ENCODE data around the gene PLCG1. TPM values are rescaled to one million over a fixed set of nuclear protein-coding genes. Genes with fewer than 3 reads are reported as not detected.

PLCG1 gene
- total and polyA plus RNA-seq, 10 donors = 28.0 to 144 (median 117) TPM

DNA sequence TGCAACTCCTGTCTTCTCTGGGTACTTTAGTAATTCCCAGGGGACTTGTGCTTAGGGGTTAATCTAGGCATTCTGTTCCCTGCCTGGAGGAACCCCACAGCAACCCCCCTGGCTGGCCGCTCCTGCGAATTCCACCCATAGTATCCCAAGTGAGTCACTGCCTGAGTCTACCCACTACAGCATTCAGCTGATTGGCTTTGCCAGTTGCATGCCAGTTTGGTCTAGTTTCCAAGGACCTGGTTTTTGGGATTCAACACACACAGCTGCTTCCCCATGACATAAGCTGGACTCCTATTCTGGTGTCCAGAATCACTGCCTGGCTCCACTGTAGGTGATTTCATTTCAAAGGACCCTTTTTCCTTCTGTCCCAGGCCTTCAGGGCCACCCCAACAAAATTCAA is 40.3 kb downstream of the PLCG1 start:
- Histone ChIP-seq H3K27me3 (replicated peaks in 1 of 7) (no peaks in the 10 kb centered on the region), H3K4me1 (peaks cover 0 to 11% (median 6%) of the 10 kb centered on the region in 6 donors), H3K27ac (peak overlapping the region in 1 of 8 donors; percentile 16), H3K9me3 (no peaks in the 10 kb centered on the region), H3K4me3 (no peak overlapping the region), H3K36me3 (peaks cover 0 to 59% (median 33%) of the 10 kb centered on the region in 6 donors)
- TF ChIP-seq POLR2AphosphoS5 (IDR thresholded peaks at IDR 0.05) (no peak), POLR2A (IDR thresholded peaks at IDR 0.05) (no peak)
- TF ChIP-seq, protein P1, sequence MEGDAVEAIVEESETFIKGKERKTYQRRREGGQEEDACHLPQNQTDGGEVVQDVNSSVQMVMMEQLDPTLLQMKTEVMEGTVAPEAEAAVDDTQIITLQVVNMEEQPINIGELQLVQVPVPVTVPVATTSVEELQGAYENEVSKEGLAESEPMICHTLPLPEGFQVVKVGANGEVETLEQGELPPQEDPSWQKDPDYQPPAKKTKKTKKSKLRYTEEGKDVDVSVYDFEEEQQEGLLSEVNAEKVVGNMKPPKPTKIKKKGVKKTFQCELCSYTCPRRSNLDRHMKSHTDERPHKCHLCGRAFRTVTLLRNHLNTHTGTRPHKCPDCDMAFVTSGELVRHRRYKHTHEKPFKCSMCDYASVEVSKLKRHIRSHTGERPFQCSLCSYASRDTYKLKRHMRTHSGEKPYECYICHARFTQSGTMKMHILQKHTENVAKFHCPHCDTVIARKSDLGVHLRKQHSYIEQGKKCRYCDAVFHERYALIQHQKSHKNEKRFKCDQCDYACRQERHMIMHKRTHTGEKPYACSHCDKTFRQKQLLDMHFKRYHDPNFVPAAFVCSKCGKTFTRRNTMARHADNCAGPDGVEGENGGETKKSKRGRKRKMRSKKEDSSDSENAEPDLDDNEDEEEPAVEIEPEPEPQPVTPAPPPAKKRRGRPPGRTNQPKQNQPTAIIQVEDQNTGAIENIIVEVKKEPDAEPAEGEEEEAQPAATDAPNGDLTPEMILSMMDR (IDR thresholded peaks at IDR 0.05 in 8 of 11, conservative IDR thresholded peaks at IDR 0.05 in 3 of 11) = no peak
- intact Hi-C loops (cut with DNase I; ENCODE audit: low total_unique reads) = loop anchor here (10.0 kb wide), 1 partner anchor 47 kb away; no protein-coding TSS in a partner anchor
- WGBS, 5 donors = 92 to 100% (median 94%) methylated on average over 2 of the region's 2 CpGs
- no peak for DNase-seq

DNA sequence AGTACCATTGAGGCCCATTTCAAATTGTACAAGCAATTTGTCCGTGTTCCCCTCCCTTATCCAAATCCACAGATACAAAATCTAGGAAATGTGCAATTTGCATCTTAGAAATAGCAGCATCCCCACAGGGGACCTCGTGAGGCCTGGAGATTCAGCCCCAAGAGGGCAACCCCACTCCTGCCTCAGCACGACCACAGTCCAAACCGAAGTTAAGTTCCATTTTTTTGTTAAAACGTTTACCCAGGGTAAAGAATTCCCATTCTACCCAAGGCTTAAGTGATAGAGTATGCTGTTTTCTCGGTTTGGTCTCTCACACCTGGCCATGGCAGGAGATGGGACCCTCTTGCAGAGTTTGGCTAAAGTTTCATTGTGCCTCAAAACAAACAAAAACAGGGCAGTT is 41.2 kb downstream of the PLCG1 start:
- DNase-seq = no peak
- peaks cover 0 to 5% (median 0%) of the 10 kb centered on the region in 6 donors for H3K4me1 ChIP-seq
- TF ChIP-seq POLR2AphosphoS5 (IDR thresholded peaks at IDR 0.05) (no peak), POLR2A (IDR thresholded peaks at IDR 0.05) (no peak)
- TF ChIP-seq, protein P1 (IDR thresholded peaks at IDR 0.05 in 8 of 11, conservative IDR thresholded peaks at IDR 0.05 in 3 of 11) = no peak
- no peak overlapping the region for H3K4me3 ChIP-seq
- H3K9me3 ChIP-seq = no peaks in the 10 kb centered on the region
- H3K27me3 ChIP-seq (replicated peaks in 1 of 7) = no peaks in the 10 kb centered on the region
- intact Hi-C loops (cut with DNase I; ENCODE audit: low total_unique reads) = loop anchor here (10.0 kb wide), 1 partner anchor 46 kb away; no protein-coding TSS in a partner anchor
- H3K27ac ChIP-seq = peak overlapping the region in 1 of 8 donors; percentile 10
- H3K36me3 ChIP-seq = peaks cover 0 to 53% (median 27%) of the 10 kb centered on the region in 6 donors
- 86 to 94% (median 89%) methylated on average over 6 of the region's 6 CpGs for WGBS, 5 donors

DNA sequence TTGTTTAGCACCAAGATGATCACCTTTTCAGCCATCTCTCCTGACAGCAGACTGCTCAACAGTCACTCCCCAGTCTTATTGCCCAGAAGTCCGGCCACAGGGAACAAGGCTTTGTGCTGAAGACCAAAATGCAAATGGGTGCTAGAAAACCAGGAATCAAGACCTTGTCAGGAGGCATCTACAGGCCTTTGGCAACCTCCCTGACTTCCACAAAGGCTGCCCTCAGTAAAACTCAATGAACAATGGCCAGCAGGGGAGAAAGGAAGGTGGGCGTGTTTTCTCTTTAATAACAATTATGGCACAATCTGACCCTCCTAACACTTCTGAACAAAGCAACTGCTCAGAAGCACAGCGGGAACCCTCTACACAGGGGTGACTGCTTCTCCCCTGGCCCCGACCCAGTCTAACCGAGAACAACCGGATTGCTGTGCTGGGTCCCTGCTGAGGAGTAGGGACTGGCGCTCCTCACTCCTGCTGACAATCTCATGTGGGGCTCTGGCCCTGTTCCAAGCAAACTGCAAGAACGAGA is 41.6 kb downstream of the PLCG1 start:
- TF ChIP-seq POLR2AphosphoS5 (IDR thresholded peaks at IDR 0.05) = no peak
- TF ChIP-seq, protein P1 (IDR thresholded peaks at IDR 0.05 in 8 of 11, conservative IDR thresholded peaks at IDR 0.05 in 3 of 11) = no peak
- TF ChIP-seq POLR2A (IDR thresholded peaks at IDR 0.05) = no peak
- WGBS, 5 donors = 85 to 96% (median 88%) methylated on average over 8 of the region's 8 CpGs
- Histone ChIP-seq H3K27ac (peak overlapping the region in 1 of 8 donors; percentile 10), H3K4me1 (peaks cover 0 to 5% (median 0%) of the 10 kb centered on the region in 6 donors), H3K36me3 (peaks cover 0 to 53% (median 23%) of the 10 kb centered on the region in 6 donors), H3K4me3 (no peak overlapping the region), H3K27me3 (replicated peaks in 1 of 7) (no peaks in the 10 kb centered on the region), H3K9me3 (no peaks in the 10 kb centered on the region)
- DNase-seq = peak; percentile 54
- intact Hi-C loops (cut with DNase I; ENCODE audit: low total_unique reads) = loop anchor here (10.0 kb wide), 1 partner anchor 46 kb away; no protein-coding TSS in a partner anchor

DNA sequence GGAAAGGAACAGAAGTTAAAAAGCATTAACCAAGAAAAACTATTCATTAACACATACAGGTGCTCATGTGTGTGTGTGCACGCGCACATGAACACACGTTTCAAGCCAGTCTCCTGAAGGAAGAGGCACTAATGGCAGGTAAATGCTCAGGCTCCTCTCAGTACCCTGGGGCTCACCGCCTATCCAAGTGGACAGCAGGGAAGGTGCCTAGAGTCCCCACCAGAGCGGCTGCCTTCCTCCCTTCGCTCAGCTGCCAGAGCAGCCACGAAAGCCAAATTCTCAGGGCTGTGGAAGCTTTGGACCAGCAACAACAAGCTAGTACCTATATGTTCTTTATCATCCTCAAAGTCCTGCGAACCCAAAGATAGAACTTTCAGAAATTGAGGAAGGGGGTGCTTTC is 42.6 kb downstream of the PLCG1 start:
- no peak overlapping the region for H3K27ac ChIP-seq
- 92 to 98% (median 96%) methylated on average over 6 to 8 of the region's 8 CpGs for WGBS, 5 donors
- DNase-seq = no peak

More for the DNA sequence above, 42.6 kb downstream of the PLCG1 start:
- H3K9me3 ChIP-seq = no peaks in the 10 kb centered on the region
- peaks cover 0 to 53% (median 13%) of the 10 kb centered on the region in 6 donors for H3K36me3 ChIP-seq
- no peak overlapping the region for H3K4me3 ChIP-seq
- no peak for TF ChIP-seq POLR2A (IDR thresholded peaks at IDR 0.05)
- TF ChIP-seq, protein P1 (IDR thresholded peaks at IDR 0.05 in 8 of 11, conservative IDR thresholded peaks at IDR 0.05 in 3 of 11) = no peak
- no peak for TF ChIP-seq POLR2AphosphoS5 (IDR thresholded peaks at IDR 0.05)
- H3K4me1 ChIP-seq = peaks cover 0 to 5% (median 0%) of the 10 kb centered on the region in 6 donors
- intact Hi-C loops (cut with DNase I; ENCODE audit: low total_unique reads) = loop anchor here (10.0 kb wide), 1 partner anchor 45 kb away; no protein-coding TSS in a partner anchor
- no peaks in the 10 kb centered on the region for H3K27me3 ChIP-seq (replicated peaks in 1 of 7)
